ENCODE data around the gene TIAL1.
"Not testable (repeated sequence)": the region's sequence is repeated elsewhere in the genome, so short reads cannot be mapped to it uniquely, and the experiment has no call there.

Gene TIAL1

DNA sequence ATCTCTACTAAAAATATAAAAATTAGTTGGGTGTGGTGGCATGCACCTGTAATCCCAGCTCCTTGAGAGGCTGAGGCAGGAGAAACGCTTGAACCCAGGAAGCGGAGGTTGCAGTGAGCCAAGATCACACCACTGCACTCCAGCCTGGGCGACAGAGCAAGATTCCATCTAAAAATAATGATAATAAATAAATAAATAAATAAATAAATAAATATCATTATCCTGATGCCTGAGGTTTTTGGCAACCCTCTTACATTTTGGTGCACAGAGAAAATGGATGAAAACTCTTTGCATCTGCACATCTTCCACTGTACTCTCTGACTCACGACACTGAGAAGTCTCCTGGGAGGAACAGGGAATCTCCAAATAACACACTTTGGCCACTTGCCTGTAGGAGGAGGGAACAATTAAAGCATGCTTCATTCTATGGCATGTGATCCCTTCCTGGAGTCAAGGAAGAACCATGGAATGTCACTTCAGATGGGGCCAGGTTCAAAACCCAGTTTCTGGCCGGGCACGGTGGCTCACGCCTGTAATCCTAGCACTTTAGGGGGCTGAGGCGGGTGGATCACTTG lies 68.0 kb downstream of the TIAL1 start:
- not testable (repeated sequence) for DNase-seq (ENCODE audit: low read depth)

DNA sequence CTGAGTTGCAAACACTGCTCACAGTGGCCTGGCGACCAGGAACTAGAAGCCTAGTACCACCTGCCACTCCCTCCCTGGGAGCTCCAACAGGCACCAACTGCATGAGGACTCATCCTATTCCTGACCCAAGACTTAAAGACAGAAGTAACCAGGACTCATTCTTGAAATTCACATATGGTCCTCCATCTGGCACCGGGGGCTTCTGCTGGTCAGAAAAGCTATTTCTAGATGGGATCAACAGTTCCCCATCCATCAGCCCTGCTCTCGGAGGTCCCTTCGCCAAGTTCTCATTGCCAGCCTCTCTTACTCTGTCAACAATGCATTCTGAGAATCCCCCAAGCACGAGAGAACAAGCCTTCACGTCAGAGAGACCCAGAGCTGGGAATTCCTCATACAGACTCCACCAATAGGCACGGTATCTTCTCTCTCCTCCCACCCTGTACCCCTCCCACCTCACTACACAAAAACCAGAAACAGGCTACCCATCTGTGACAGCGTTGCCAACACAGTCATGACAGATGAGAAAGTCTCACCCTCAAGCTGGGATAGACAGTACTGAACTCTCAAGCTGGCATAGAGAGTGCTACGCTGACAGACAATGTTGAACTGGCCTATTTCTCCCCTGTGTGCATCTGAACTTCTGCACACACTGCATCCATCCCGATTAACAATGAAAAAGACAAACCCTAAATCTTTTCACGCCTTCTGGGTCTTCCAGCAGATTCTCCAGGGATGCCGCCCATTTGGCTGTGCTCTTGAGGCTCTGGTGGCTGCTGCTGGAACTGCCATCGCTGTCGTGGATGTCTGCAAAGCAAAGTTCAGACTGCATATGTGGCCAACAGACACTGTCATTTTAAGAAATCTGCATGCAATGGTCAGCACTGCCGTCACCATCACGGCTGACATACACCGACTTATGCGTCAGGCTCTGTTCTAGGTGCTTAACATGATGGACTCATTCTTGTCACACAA lies 69.9 kb downstream of the TIAL1 start:
- no peak for DNase-seq (ENCODE audit: low read depth)

DNA sequence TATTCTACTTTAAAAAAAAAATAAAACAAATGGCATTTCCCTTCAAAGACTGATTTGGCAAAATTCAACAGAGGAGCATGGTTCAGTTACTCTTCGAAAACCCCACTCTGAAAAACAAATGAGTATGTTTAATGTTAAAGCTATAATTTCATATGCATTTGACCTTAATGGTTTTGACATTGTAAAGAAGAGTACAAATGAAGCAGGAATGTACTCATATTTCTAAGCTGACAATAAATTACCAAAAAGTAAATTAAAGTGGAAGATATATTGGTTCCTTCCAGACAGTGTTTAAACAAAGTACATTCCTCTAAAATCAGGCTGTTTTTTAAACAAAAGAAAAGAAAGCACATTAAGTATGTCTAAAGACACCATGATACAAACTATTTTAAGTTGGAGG lies 70.6 kb downstream of the TIAL1 start:
- no peak for DNase-seq (ENCODE audit: low read depth)

DNA sequence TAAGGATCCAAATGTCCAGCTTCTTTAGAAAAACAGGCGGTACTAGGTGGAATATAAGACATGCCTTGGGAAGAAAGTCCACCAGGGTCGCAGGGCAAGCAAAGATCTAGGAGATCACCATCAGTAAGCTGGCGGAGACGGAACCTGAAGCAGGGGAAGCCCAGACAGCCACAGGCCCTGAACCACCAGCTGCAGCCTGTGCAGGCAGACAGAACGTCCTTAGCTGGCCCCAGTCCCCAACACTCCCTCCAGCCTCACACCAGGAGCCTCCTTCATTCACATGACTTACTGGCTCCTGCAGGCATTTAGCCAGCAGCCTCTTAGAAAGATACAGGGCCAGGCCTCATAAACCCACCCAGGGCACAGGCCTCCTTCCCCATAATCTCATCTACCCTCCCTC lies 71.6 kb downstream of the TIAL1 start:
- no peak for DNase-seq (ENCODE audit: low read depth)

DNA sequence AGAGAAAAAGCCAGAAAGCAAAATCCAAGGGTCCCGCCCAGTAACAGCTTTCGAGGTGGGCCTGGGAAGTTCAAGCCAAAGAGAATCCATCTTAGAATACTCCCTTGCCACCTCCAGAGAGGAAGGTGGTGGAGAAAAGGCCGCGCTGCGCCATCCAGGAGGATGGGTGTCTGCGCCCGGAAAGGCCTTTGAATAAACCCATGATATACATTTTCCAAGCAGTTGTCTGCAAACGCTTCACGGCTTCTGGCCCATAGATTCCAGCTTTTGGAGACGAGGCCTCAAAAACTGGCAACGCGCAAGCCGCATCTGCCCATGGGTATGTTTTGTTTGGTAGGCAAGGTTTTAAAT lies 72.1 kb downstream of the TIAL1 start:
- DNase-seq (ENCODE audit: low read depth), result no peak

DNA sequence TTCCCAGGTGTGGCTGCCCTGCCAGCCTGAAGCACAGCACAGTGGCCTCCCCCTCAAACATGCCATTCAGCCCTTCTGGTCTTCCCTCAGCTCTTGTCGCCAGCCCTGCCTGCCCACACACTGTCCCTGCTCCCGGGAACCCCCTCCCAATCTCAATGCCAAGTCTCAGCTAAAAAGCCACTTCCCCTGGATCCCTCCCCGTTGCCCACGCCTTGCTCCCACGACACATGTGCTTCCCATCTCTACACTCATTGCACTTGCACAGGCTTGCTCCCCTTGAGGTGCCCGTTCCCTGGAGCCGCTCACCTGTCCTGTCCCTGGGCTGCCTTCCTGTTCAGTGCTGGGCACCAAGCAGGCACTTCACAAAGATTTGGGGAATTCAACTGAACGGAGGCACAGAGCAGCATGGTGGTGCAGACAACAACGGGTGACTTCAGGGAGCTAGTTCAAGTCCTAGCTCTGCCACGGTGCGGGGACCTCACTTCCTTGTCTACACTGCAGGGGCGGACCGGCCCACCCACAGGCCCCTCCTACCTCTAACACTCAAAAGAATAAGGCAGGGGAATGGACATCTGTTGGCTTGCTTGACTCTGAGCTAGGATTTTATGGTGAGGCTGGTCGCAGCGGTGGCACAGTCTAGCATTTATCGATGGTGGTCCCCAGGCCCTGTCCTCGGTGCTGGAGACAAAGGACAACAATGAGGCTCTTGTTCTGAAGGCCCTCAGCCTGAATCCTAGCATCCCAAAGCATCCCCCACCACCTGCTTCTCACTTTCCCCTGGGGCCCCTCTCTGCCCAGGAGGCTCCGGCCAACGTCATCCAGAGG lies 72.7 kb downstream of the TIAL1 start:
- no peak for DNase-seq (ENCODE audit: low read depth)
